Lung (tissue), 13 donors: ENCODE data around the gene CNTNAP4. TPM values are rescaled to one million over a fixed set of nuclear protein-coding genes. Genes with fewer than 3 reads are reported as not detected.

Experiments used
- ATAC-seq: fragments of 200-7000 bp; cut with Tn5 transposase; one replicate; pipeline ENCODE4 v1.9.1; 2020; ENCODE audit warnings: moderate number of reproducible peaks; ENCODE audit not compliant: insufficient read depth, low FRiP score
- DNase-seq, 3 donors: peaks; one replicate each; pipeline ENCODE4 v3.0.0-alpha.2; 2013 to 2017
- H3K27ac ChIP-seq, 2 donors: one replicate each; pipeline ENCODE4 v1.5.1; 2013; ENCODE audit warnings: mild to moderate bottlenecking in 2 of 2, moderate library complexity in 2 of 2, control low read depth in 1 of 2, inconsistent platforms in 1 of 2, low read depth in 1 of 2, low read length in 1 of 2
- H3K27me3 ChIP-seq, 3 donors: one replicate each; pipeline ENCODE4 v1.5.1; 2013; ENCODE audit warnings: low read length in 2 of 3; ENCODE audit not compliant: control insufficient read depth in 3 of 3, insufficient read depth in 3 of 3
- H3K36me3 ChIP-seq, 4 donors: one replicate each; pipeline ENCODE4 v1.5.1; 2013; ENCODE audit warnings: low read length in 4 of 4, mild to moderate bottlenecking in 1 of 4, moderate library complexity in 1 of 4; ENCODE audit not compliant: control insufficient read depth in 4 of 4, insufficient read depth in 4 of 4
- H3K4me1 ChIP-seq, 5 donors: one replicate each; pipeline ENCODE4 v1.5.1; 2013; ENCODE audit warnings: low read length in 5 of 5, mild to moderate bottlenecking in 2 of 5, moderate library complexity in 1 of 5; ENCODE audit not compliant: control insufficient read depth in 5 of 5, insufficient read depth in 5 of 5
- H3K4me3 ChIP-seq: one replicate; pipeline ENCODE4 v1.5.1; 2013; ENCODE audit warnings: mild to moderate bottlenecking, control low read depth, moderate library complexity
- H3K9ac ChIP-seq, 2 donors: one replicate each; pipeline ENCODE4 v1.5.1; 2013; ENCODE audit warnings: low read length in 2 of 2, control low read depth in 1 of 2; ENCODE audit not compliant: insufficient read depth in 1 of 2
- H3K9me3 ChIP-seq, 4 donors: one replicate each; pipeline ENCODE4 v1.5.1; 2013; ENCODE audit warnings: low read length in 3 of 4, mild to moderate bottlenecking in 1 of 4, moderate library complexity in 1 of 4; ENCODE audit not compliant: control insufficient read depth in 4 of 4, insufficient read depth in 3 of 4
- CTCF ChIP-seq: IDR thresholded peaks from 2 replicates; pipeline ENCODE4 v1.5.1; 2012; ENCODE audit warnings: mild to moderate bottlenecking; ENCODE audit errors: control extremely low read depth, extremely low read depth
- WGBS, 2 donors: extraction: QIAGEN DNeasy Blood & Tissue Kit; methylation state at CpG; one replicate each; pipeline ENCODE4 v1.1.7; 2013; 5-methylcytosine and 5-hydroxymethylcytosine counted together
- polyA plus RNA-seq, 2 donors: library from polyadenylated mRNA; stranded (reverse); fragments of 200-250 nt; gene quantifications; one replicate each; pipeline ENCODE4 v1.2.1, GENCODE V29; 2013
- small RNA-seq: library from RNA; depleted of rRNA; stranded (forward); fragments of <200 nt; gene quantifications from one replicate; pipeline ENCODE3, GENCODE V24; 2014; ENCODE audit warnings: low replicate concordance
- total RNA-seq, 2 donors: library from RNA; depleted of rRNA in 1 of 2; stranded (reverse); fragments of >200 nt in 1 of 2; gene quantifications; one replicate each; pipeline ENCODE4 v1.2.1, GENCODE V29; 2014 to 2021
- donor health status: control.
- donor health status: control.
- donor health status: Bipolar disorder and iron deficiency.
- donor health status: healthy.
- donor health status: DM: yes; HTN: yes; CAD: no.

CNTNAP4 gene
- total and polyA plus RNA-seq, 4 donors = 0.71 TPM; not detected in 3

- DNase-seq = no peak
- no peak for ATAC-seq
- Histone ChIP-seq H3K4me3 (no peak overlapping the region), H3K27me3 (no peaks in the 10 kb centered on the region), H3K4me1 (peaks cover 0 to 20% (median 0%) of the 10 kb centered on the region in 5 donors), H3K27ac (no peak overlapping the region), H3K36me3 (no peaks in the 10 kb centered on the region), H3K9ac (no peak overlapping the region), H3K9me3 (peaks cover 0 to 2% (median 0%) of the 10 kb centered on the region in 4 donors)
- no peak for TF ChIP-seq CTCF
- WGBS, 2 donors = 68 to 92% methylated on average over 2 of the region's 2 CpGs
Measured at GRCh38 chr16:76583945-76584344, 306.7 kb downstream of the CNTNAP4 start.

GRCh38 chr16:76598498-76598897 is 321.3 kb downstream of the CNTNAP4 start:
- DNase-seq = no peak
- WGBS, 2 donors = 90 to 93% methylated on average over 7 of the region's 7 CpGs
- TF ChIP-seq CTCF = no peak
- Histone ChIP-seq H3K4me3 (no peak overlapping the region), H3K36me3 (no peaks in the 10 kb centered on the region), H3K4me1 (no peaks in the 10 kb centered on the region), H3K27ac (no peak overlapping the region), H3K27me3 (no peaks in the 10 kb centered on the region), H3K9me3 (no peaks in the 10 kb centered on the region), H3K9ac (no peak overlapping the region)
- no peak for ATAC-seq

GRCh38 chr16:76607317-76607716 is 330.1 kb downstream of the CNTNAP4 start:
- H3K36me3 ChIP-seq = no peaks in the 10 kb centered on the region
- H3K9me3 ChIP-seq = peaks cover 0 to 3% (median 0%) of the 10 kb centered on the region in 4 donors
- no peak overlapping the region for H3K27ac ChIP-seq
- H3K9ac ChIP-seq = no peak overlapping the region
- H3K4me3 ChIP-seq = no peak overlapping the region
- no peaks in the 10 kb centered on the region for H3K27me3 ChIP-seq
- TF ChIP-seq CTCF = no peak
- no peaks in the 10 kb centered on the region for H3K4me1 ChIP-seq
- no peak for DNase-seq
- ATAC-seq = no peak
- WGBS, 2 donors = 92 to 95% methylated on average over 4 of the region's 4 CpGs

Small RNAs within 50 kb of the gene (small RNA-seq; reads per million reads assigned to genes)
- not detected for gene RF00133
- not detected for gene RN7SKP233
